Ramos (cell line): ENCODE results near the gene GRIN3B.

Experiments
- in situ Hi-C: fragments of 300-500 bp; cut with MboI; formaldehyde crosslinking; loops from one replicate; pipeline ENCODE4 v1.14.3; 2022; ENCODE audit warnings: low sequenced_read_pairs; ENCODE audit not compliant: unreplicated experiment

Gene GRIN3B

GRCh38 chr19:964761-965694 is 35.2 kb upstream of the GRIN3B start:
- in situ Hi-C loops: no loop called here

GRCh38 chr19:966485-967088 is 33.6 kb upstream of the GRIN3B start:
- in situ Hi-C loops: no loop called here

GRCh38 chr19:970695-971094 is 29.5 kb upstream of the GRIN3B start:
- in situ Hi-C loops: no loop called here

GRCh38 chr19:971795-972194 is 28.4 kb upstream of the GRIN3B start:
- in situ Hi-C loops: no loop called here

GRCh38 chr19:972281-972680 is 27.9 kb upstream of the GRIN3B start:
- in situ Hi-C loops: no loop called here

- in situ Hi-C loops: no loop called here
Observed at GRCh38 chr19:973726-974563, 26.3 kb upstream of the GRIN3B start.

GRCh38 chr19:974564-975257 is 25.5 kb upstream of the GRIN3B start:
- in situ Hi-C loops: no loop called here

GRCh38 chr19:976476-976875 is 23.7 kb upstream of the GRIN3B start:
- in situ Hi-C loops: no loop called here

- in situ Hi-C loops: no loop called here
Observed at GRCh38 chr19:977058-977464, 23.2 kb upstream of the GRIN3B start.

GRCh38 chr19:979318-979741 is 20.9 kb upstream of the GRIN3B start:
- in situ Hi-C loops: no loop called here

GRCh38 chr19:980133-980998 is 19.9 kb upstream of the GRIN3B start:
- in situ Hi-C loops: loop anchor here (5.0 to 10.0 kb wide), 2 partner anchors 126 to 208 kb away; partner anchors contain the start of genes CFD and ELANE

- in situ Hi-C loops: loop anchor here (5.0 to 10.0 kb wide), 2 partner anchors 128 to 210 kb away; partner anchors contain the start of genes CFD and ELANE
Observed at GRCh38 chr19:982567-983170, 17.6 kb upstream of the GRIN3B start.

- in situ Hi-C loops: loop anchor here (5.0 to 10.0 kb wide), 2 partner anchors 130 to 212 kb away; partner anchors contain the start of genes CFD and ELANE
Observed at GRCh38 chr19:984165-984967, 15.9 kb upstream of the GRIN3B start, which contains the start of gene WDR18. TSS of gene WDR18 (plus strand) at chr19:984345. CDS start at chr19:984354, 9 bp downstream.

GRCh38 chr19:986083-986482 is 14.1 kb upstream of the GRIN3B start:
- in situ Hi-C loops: loop anchor here (5.0 to 10.0 kb wide), 2 partner anchors 64 to 131 kb away; partner anchors contain the start of genes CFD and ELANE

- in situ Hi-C loops: loop anchor here (5.0 to 10.0 kb wide), 2 partner anchors 66 to 133 kb away; partner anchors contain the start of genes CFD and ELANE
Observed at GRCh38 chr19:988081-988480, 12.1 kb upstream of the GRIN3B start.

- in situ Hi-C loops: loop anchor here (5.0 to 10.0 kb wide), 2 partner anchors 66 to 134 kb away; partner anchors contain the start of genes CFD and ELANE
Observed at GRCh38 chr19:988510-988909, 11.7 kb upstream of the GRIN3B start.
